Activated naive CD4-positive, alpha-beta T cell treated with anti-CD3 and anti-CD28 coated beads for 36 hours (primary cell): ENCODE measurements around the gene MIS12. TPM values are rescaled to one million over a fixed set of nuclear protein-coding genes. Genes with fewer than 3 reads are reported as not detected.
A peak's percentile ranks its signal among the peaks of the same experiment; 100 is the strongest.

Experiments
- CTCF ChIA-PET: fragments of 350-600 bp; sonication (Branson Sonifier 250); formaldehyde crosslinking; loops from one replicate; lab custom pipeline; 2021; ENCODE audit warnings: antibody characterized with exemption; lab: Charles Lee
- DNase-seq: peaks from one replicate; pipeline ENCODE4 v3.0.0-alpha.2; 2020
- H3K27ac Mint-ChIP-seq: one replicate; pipeline ENCODE4 v1.8.0; 2021; ENCODE audit warnings: mild to moderate bottlenecking, mixed read lengths
- H3K27me3 Mint-ChIP-seq: one replicate; pipeline ENCODE4 v1.8.0; 2021; ENCODE audit warnings: low read depth, mixed read lengths
- H3K36me3 Mint-ChIP-seq: one replicate; pipeline ENCODE4 v1.8.0; 2021; ENCODE audit warnings: low read depth, mixed read lengths
- H3K4me1 Mint-ChIP-seq: one replicate; pipeline ENCODE4 v1.8.0; 2021; ENCODE audit warnings: low read depth, mixed read lengths
- H3K4me3 Mint-ChIP-seq: one replicate; pipeline ENCODE4 v1.8.0; 2021; ENCODE audit warnings: mild to moderate bottlenecking, moderate library complexity, mixed read lengths
- H3K9me3 Mint-ChIP-seq: one replicate; pipeline ENCODE4 v1.8.0; 2021; ENCODE audit warnings: mixed read lengths
- intact Hi-C: fragments of 100-400 bp; cut with micrococcal nuclease; formaldehyde crosslinking; loops from one replicate; pipeline ENCODE4 v1.15.1; 2023
- total RNA-seq, 2 experiments: library from RNA; stranded (reverse); gene quantifications; one replicate each; pipeline ENCODE4 v1.2.3, GENCODE V29; 2021

The MIS12 gene
- total RNA-seq, 2 experiments from 2014 or later = 37.2 to 37.6 TPM

GRCh38 chr17:5468075-5468473, 18.3 kb upstream of the MIS12 start:
- intact Hi-C loops = loop anchor here (2.0 kb wide), 1 partner anchor 29 kb away; the partner anchor contains the start of gene C1QBP
- Mint-ChIP-seq H3K27me3 (no peaks in the 10 kb centered on the region), H3K4me3 (peak overlapping the region; percentile 80), H3K9me3 (no peaks in the 10 kb centered on the region), H3K27ac (peak overlapping the region; percentile 0), H3K36me3 (peaks cover 13% of the 10 kb centered on the region), H3K4me1 (peaks cover 37% of the 10 kb centered on the region)
- CTCF ChIA-PET = interaction anchor here (1.2 kb wide), 1 partner anchor 18 kb away, joined by 3 read pairs; the partner anchor contains the start of genes DERL2 and MIS12
- peak; percentile 22 for DNase-seq

DNA sequence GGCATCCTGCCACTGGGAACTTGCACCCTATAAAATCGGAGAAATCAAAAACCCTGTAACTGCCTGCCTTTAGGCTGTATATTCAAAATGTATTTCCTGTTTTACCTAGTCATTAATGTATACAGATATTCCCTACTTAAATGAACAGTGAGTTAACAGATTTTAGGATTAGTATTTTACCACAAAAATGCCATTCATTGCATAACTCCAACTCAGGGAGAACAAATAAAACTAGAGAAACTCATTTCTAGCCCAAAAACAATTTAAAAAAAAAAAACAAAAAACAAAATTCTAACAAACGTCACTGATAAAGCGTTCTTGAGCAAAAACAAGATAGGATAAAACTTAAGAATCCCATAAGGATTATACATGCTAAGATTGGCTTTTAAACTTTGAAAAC, 13.9 kb upstream of the MIS12 start:
- no peak for DNase-seq
- intact Hi-C loops = no loop called here
- CTCF ChIA-PET = no interaction called here
- Mint-ChIP-seq H3K27ac (peak overlapping the region; percentile 14), H3K9me3 (no peaks in the 10 kb centered on the region), H3K4me3 (no peak overlapping the region), H3K36me3 (peaks cover 15% of the 10 kb centered on the region), H3K4me1 (peaks cover 15% of the 10 kb centered on the region), H3K27me3 (no peaks in the 10 kb centered on the region)

DNA sequence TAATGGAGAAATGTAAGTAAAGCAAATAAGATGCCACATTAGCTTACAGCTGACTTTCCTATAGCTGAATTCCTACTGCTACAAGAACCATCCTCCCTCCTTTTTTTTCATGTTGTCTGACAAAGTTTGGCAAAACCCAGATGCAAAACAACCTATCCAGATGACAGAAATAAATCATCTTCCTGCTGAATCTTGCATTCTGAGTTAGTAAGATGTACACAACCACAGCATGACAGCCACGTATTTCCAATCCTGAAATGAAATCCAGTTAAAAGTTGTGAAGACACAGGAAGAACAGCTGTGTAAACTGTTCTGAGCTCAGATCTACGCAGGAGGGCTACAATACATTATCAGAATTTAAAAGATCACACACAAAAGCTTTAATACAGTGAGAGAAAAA, 12.5 kb upstream of the MIS12 start:
- Mint-ChIP-seq H3K27me3 (no peaks in the 10 kb centered on the region), H3K27ac (no peak overlapping the region), H3K36me3 (peaks cover 19% of the 10 kb centered on the region), H3K9me3 (no peaks in the 10 kb centered on the region), H3K4me3 (no peak overlapping the region), H3K4me1 (peaks cover 11% of the 10 kb centered on the region)
- CTCF ChIA-PET = no interaction called here
- intact Hi-C loops = no loop called here
- DNase-seq = no peak

DNA sequence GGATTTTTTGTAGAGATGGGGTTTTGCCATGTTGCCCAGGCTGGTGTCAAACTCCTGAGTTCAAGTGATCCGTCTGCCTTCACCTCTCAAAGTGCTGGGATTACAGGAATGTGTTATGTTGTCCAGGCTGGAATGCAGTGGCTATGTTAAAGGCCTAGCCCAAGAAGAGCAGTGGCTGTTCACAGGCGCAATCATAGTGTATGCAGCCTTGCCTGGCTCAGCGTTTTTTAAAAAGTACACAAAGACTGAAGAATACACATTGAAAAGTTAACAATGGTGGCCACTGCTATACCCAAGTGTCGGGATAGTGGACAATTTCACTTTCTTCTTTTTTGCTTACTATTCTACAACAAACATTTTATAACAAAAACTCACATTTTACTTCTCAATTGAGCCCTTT, 7.4 kb upstream of the MIS12 start:
- CTCF ChIA-PET = no interaction called here
- Mint-ChIP-seq H3K27me3 (no peaks in the 10 kb centered on the region), H3K9me3 (no peaks in the 10 kb centered on the region), H3K27ac (no peak overlapping the region), H3K4me1 (peaks cover 22% of the 10 kb centered on the region), H3K36me3 (peaks cover 28% of the 10 kb centered on the region), H3K4me3 (no peak overlapping the region)
- intact Hi-C loops = no loop called here
- no peak for DNase-seq

DNA sequence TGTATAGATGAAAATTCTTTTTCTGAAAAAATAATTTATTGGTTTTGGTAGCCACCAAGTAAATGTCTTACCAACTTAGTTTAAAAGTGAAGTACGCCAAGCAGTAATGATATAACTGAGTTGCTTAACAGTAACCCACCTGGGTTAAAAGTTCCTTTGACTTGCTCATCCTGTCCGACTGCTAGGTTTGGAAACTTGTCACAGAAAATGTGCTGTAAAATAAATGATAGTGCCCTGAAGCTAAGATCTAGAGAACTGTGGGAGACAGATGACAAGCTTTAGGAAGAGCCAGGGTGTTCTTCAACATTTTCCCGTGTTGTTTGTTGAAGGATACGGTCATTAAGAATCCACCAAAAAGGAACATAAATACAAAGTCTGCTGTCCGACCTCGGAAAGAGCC, 5.4 kb upstream of the MIS12 start:
- intact Hi-C loops = no loop called here
- CTCF ChIA-PET = no interaction called here
- H3K36me3 Mint-ChIP-seq = peaks cover 27% of the 10 kb centered on the region

DNA sequence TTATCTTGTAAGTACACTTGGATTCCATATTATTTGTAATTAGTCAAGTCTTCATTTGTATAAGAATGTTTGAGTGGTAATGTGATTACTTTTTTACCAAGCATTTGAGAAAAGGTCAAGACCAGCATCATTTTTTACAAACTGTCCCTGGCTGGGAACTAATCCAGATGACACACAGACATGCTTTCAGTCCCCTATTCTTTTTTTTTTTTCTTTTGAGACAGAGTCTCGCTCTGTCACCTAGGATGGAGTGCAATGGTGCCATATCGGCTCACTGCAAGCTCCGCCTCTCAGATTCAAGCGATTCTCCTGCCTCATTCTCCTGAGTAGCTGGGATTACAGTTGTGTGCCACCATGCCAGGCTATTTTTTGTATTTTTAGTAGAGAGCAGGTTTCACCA, 4.9 kb upstream of the MIS12 start:
- CTCF ChIA-PET = no interaction called here
- H3K27ac Mint-ChIP-seq = no peak overlapping the region
- intact Hi-C loops = no loop called here

More for the DNA sequence above, 5.4 kb upstream of the MIS12 start:
- Mint-ChIP-seq H3K9me3 (no peaks in the 10 kb centered on the region), H3K4me3 (no peak overlapping the region), H3K27me3 (no peaks in the 10 kb centered on the region), H3K4me1 (peaks cover 37% of the 10 kb centered on the region), H3K27ac (no peak overlapping the region)
- DNase-seq = no peak

DNA sequence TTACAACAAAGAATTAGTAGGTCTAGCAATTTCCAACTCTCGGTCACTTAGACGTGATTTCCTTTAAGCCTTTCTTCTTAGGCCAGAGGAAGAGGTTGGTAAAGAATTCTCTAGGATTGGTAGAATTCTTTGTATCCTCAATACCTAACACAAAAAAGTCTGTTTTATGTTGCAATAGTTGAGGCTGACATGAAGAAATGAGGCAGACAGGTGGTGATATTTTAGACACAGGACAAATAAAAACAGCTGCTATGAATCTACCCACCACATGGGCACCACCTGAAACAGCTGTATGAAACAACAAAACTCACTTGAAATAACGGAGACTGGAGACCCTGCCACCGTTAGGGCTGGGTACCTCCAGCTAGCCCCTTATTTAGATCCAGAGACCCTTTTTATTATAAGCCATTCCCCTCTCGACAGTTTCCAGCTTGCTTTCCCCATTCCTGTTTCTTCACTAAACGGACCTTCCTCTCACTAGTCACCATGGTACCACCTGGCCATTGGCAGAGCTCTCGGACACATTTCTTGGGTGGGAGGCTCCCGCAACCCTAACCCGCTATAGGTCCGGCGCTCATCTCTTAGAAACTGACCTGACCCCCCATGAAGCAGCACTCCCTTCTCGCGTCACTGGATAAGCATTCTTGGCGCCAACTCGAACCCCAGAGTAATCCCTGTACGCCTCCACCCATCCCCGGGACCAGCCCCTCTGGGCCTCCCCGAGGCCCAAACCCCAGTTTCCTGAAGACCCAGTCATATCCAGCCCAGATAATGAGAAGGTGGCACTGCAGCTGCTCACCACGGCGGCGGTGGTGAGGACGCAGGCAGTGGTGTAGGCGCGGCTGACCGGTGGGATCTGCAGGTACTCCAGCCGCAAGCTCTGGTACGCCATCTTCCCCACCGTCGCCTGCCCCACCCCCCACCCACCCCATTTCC, 828 bp upstream of the MIS12 start, which contains the start of gene DERL2:
Gene DERL2 (minus strand): TSS at position 909 of the 936 bp plus-strand sequence. CDS start 17 bp downstream, at position 892.
- CTCF ChIA-PET = interaction anchor here (0.6 to 1.2 kb wide), 2 partner anchors 17 to 1443 kb away, joined by 3 read pairs; partner anchors contain the start of gene DHX33
- peak within 1 kb of the TSS; percentile 97 for H3K27ac Mint-ChIP-seq
- peaks cover 34% of the 10 kb centered on the region for H3K36me3 Mint-ChIP-seq
- no peaks in the 10 kb centered on the region for H3K27me3 Mint-ChIP-seq
- no peak for DNase-seq
- no peaks in the 10 kb centered on the region for H3K9me3 Mint-ChIP-seq
- intact Hi-C loops = loop anchor here (1.0 to 5.0 kb wide), 9 partner anchors 16 to 1156 kb away; partner anchors contain the start of genes C1QBP, NLRP1, NUP88 and RABEP1
- H3K4me1 Mint-ChIP-seq = peaks cover 64% of the 10 kb centered on the region
- peak within 1 kb of the TSS; percentile 97 for H3K4me3 Mint-ChIP-seq

More for the DNA sequence above, 4.9 kb upstream of the MIS12 start:
- Mint-ChIP-seq H3K4me1 (peaks cover 37% of the 10 kb centered on the region), H3K36me3 (peaks cover 27% of the 10 kb centered on the region), H3K4me3 (no peak overlapping the region), H3K9me3 (no peaks in the 10 kb centered on the region), H3K27me3 (no peaks in the 10 kb centered on the region)
- no peak for DNase-seq

DNA sequence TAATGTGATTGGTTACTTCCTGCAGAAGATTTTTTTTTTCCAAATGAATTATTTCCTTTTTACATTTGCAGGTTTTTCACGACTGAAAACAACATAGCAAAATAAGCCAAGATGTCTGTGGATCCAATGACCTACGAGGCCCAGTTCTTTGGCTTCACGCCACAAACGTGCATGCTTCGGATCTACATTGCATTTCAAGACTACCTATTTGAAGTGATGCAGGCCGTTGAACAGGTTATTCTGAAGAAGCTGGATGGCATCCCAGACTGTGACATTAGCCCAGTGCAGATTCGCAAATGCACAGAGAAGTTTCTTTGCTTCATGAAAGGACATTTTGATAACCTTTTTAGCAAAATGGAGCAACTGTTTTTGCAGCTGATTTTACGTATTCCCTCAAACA, 2.4 kb downstream of the MIS12 start:
- CTCF ChIA-PET = interaction anchor here (0.8 kb wide), 1 partner anchor 50 kb away, joined by 3 read pairs; the partner anchor contains the start of gene C1QBP
- H3K4me3 Mint-ChIP-seq = no peak overlapping the region
- no peak for DNase-seq
- peaks cover 35% of the 10 kb centered on the region for H3K36me3 Mint-ChIP-seq
- peak overlapping the region; percentile 71 for H3K27ac Mint-ChIP-seq
- H3K27me3 Mint-ChIP-seq = no peaks in the 10 kb centered on the region
- intact Hi-C loops = loop anchor here (5.0 kb wide), 2 partner anchors 206 to 1121 kb away; partner anchors contain the start of genes RABEP1 and UBE2G1
- H3K4me1 Mint-ChIP-seq = peaks cover 48% of the 10 kb centered on the region
- H3K9me3 Mint-ChIP-seq = no peaks in the 10 kb centered on the region

DNA sequence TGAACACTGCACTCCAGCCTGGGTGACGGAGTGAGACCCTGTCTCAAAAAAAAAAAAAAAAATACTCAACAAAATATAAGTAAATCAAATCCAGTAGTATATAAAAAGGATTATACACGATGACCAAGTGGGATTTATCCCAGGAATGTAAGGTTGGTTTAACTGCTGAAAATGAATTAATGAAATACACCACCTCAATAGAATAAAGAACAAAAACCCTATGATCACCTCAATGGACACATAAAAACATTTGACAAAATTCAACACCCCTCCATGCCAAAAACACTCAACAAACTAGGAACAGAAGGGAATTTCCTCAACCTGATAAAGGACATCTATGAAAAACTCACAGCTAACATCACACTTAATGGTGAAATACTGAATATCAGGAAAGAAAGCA, 6.6 kb downstream of the MIS12 start:
- Mint-ChIP-seq H3K36me3 (peaks cover 22% of the 10 kb centered on the region), H3K4me1 (peaks cover 18% of the 10 kb centered on the region), H3K27me3 (no peaks in the 10 kb centered on the region), H3K9me3 (no peaks in the 10 kb centered on the region), H3K27ac (no peak overlapping the region), H3K4me3 (no peak overlapping the region)
- DNase-seq = no peak
- CTCF ChIA-PET = no interaction called here
- intact Hi-C loops = no loop called here

- no peak for DNase-seq
- intact Hi-C loops = no loop called here
- peaks cover 6% of the 10 kb centered on the region for H3K4me1 Mint-ChIP-seq
- no peak overlapping the region for H3K27ac Mint-ChIP-seq
- CTCF ChIA-PET = no interaction called here
- H3K4me3 Mint-ChIP-seq = peak overlapping the region; percentile 84
- no peaks in the 10 kb centered on the region for H3K36me3 Mint-ChIP-seq
- no peaks in the 10 kb centered on the region for H3K9me3 Mint-ChIP-seq
- H3K27me3 Mint-ChIP-seq = no peaks in the 10 kb centered on the region
Observed at GRCh38 chr17:5499476-5500231, 13.3 kb downstream of the MIS12 start.

- intact Hi-C loops = no loop called here
- peaks cover 6% of the 10 kb centered on the region for H3K4me1 Mint-ChIP-seq
Observed at GRCh38 chr17:5500247-5500588, 13.9 kb downstream of the MIS12 start.

More at GRCh38 chr17:5500247-5500588, 13.9 kb downstream of the MIS12 start:
- CTCF ChIA-PET = no interaction called here
- no peak for DNase-seq
- no peak overlapping the region for H3K27ac Mint-ChIP-seq
- no peaks in the 10 kb centered on the region for H3K27me3 Mint-ChIP-seq
- H3K36me3 Mint-ChIP-seq = no peaks in the 10 kb centered on the region
- H3K4me3 Mint-ChIP-seq = peak overlapping the region; percentile 84
- H3K9me3 Mint-ChIP-seq = no peaks in the 10 kb centered on the region
